H9 (cell line): Measurements from ENCODE around the gene NRXN3. TPM values are rescaled to one million over a fixed set of nuclear protein-coding genes. Genes with fewer than 3 reads are reported as not detected.

ENCODE experiments used
- DNase-seq: peaks from one replicate; pipeline ENCODE4 v3.0.0-alpha.2; 2017
- H2AFZ ChIP-seq: one replicate; pipeline ENCODE4 v1.6.1; 2013; ENCODE audit warnings: mild to moderate bottlenecking, low read length, control low read depth, moderate library complexity
- H2AK5ac ChIP-seq: 2 replicates; pipeline ENCODE4 v1.6.1; 2013; ENCODE audit warnings: low read length, control low read depth, mixed read lengths; ENCODE audit not compliant: insufficient read length
- H2BK120ac ChIP-seq: one replicate; pipeline ENCODE4 v1.6.1; 2013; ENCODE audit warnings: low read depth, mild to moderate bottlenecking, low read length, control low read depth, inconsistent platforms; ENCODE audit not compliant: poor library complexity, severe bottlenecking
- H2BK12ac ChIP-seq: 2 replicates; pipeline ENCODE4 v1.6.1; 2013; ENCODE audit warnings: low read length, control low read depth, mixed read lengths, low read depth; ENCODE audit not compliant: insufficient read length
- H2BK15ac ChIP-seq: 2 replicates; pipeline ENCODE4 v1.6.1; 2013; ENCODE audit warnings: low read depth, low read length, control low read depth
- H2BK20ac ChIP-seq: one replicate; pipeline ENCODE4 v1.6.1; 2013; ENCODE audit warnings: low read depth, mild to moderate bottlenecking, low read length, control low read depth, inconsistent platforms; ENCODE audit not compliant: poor library complexity, severe bottlenecking
- H2BK5ac ChIP-seq: 2 replicates; pipeline ENCODE4 v1.6.1; 2013; ENCODE audit warnings: low read length, control low read depth, mixed read lengths; ENCODE audit not compliant: insufficient read length
- H3K14ac ChIP-seq: 2 replicates; pipeline ENCODE4 v1.6.1; 2013; ENCODE audit warnings: low read length, control low read depth; ENCODE audit not compliant: insufficient read depth
- H3K18ac ChIP-seq: 2 replicates; pipeline ENCODE4 v1.6.1; 2013; ENCODE audit warnings: low read depth, mild to moderate bottlenecking, mixed read lengths, low read length, control low read depth; ENCODE audit not compliant: insufficient read length
- H3K23ac ChIP-seq: 2 replicates; pipeline ENCODE4 v1.6.1; 2013; ENCODE audit warnings: low read length, control low read depth, mixed read lengths, low read depth; ENCODE audit not compliant: insufficient read length
- H3K23me2 ChIP-seq: 2 replicates; pipeline ENCODE4 v1.6.1; 2013; ENCODE audit warnings: low read depth, mild to moderate bottlenecking, mixed read lengths, low read length, control low read depth; ENCODE audit not compliant: insufficient read length, poor library complexity, severe bottlenecking
- H3K27ac ChIP-seq: 2 replicates; pipeline ENCODE4 v1.5.1; 2013; ENCODE audit warnings: low read length, control low read depth, mixed read lengths, low read depth; ENCODE audit not compliant: insufficient read length
- H3K27me3 ChIP-seq: 2 replicates; pipeline ENCODE4 v1.6.1; 2013; ENCODE audit warnings: low read length, control low read depth, inconsistent platforms; ENCODE audit not compliant: insufficient read depth
- H3K4ac ChIP-seq: 2 replicates; pipeline ENCODE4 v1.6.1; 2013; ENCODE audit warnings: low read depth, mild to moderate bottlenecking, control low read depth, inconsistent platforms, low read length, moderate library complexity
- H3K4me1 ChIP-seq: 2 replicates; pipeline ENCODE4 v1.6.1; 2013; ENCODE audit warnings: low read length, control low read depth, inconsistent platforms; ENCODE audit not compliant: insufficient read depth
- H3K4me2 ChIP-seq: 2 replicates; pipeline ENCODE4 v1.6.1; 2013; ENCODE audit warnings: low read length, control low read depth, mixed read lengths; ENCODE audit not compliant: insufficient read length, insufficient read depth
- H3K56ac ChIP-seq: 2 replicates; pipeline ENCODE4 v1.6.1; 2013; ENCODE audit warnings: low read depth, mild to moderate bottlenecking, mixed read lengths, low read length, control low read depth; ENCODE audit not compliant: insufficient read length
- H3K79me1 ChIP-seq: 2 replicates; pipeline ENCODE4 v1.6.1; 2013; ENCODE audit warnings: low read depth, mild to moderate bottlenecking, moderate library complexity, low read length, control low read depth, inconsistent platforms; ENCODE audit not compliant: insufficient read depth, poor library complexity, severe bottlenecking
- H3K79me2 ChIP-seq: 2 replicates; pipeline ENCODE4 v1.6.1; 2013; ENCODE audit warnings: low read length, control low read depth, inconsistent platforms; ENCODE audit not compliant: insufficient read depth
- H3K9ac ChIP-seq: 2 replicates; pipeline ENCODE4 v1.6.1; 2013; ENCODE audit warnings: low read length, control low read depth, mixed read lengths; ENCODE audit not compliant: insufficient read length; ENCODE audit errors: extremely low read depth
- H3K9me3 ChIP-seq: one replicate; pipeline ENCODE4 v1.6.1; 2013; ENCODE audit warnings: low read depth, low read length, inconsistent platforms; ENCODE audit not compliant: control insufficient read depth
- H3T11ph ChIP-seq: one replicate; pipeline ENCODE4 v1.6.1; 2013; ENCODE audit warnings: mild to moderate bottlenecking, low read length, control low read depth, inconsistent platforms
- H4K20me1 ChIP-seq: one replicate; pipeline ENCODE4 v1.6.1; 2013; ENCODE audit not compliant: control insufficient read depth, insufficient read length, insufficient read depth
- H4K5ac ChIP-seq: 2 replicates; pipeline ENCODE4 v1.6.1; 2013; ENCODE audit warnings: low read depth, mild to moderate bottlenecking, mixed read lengths, low read length, control low read depth; ENCODE audit not compliant: insufficient read length
- H4K8ac ChIP-seq: replicated peaks from 2 replicates; pipeline ENCODE4 v1.6.1; 2013; ENCODE audit warnings: low read length, control low read depth, mixed read lengths, low read depth; ENCODE audit not compliant: insufficient read length
- H4K91ac ChIP-seq: 2 replicates; pipeline ENCODE4 v1.6.1; 2013; ENCODE audit warnings: low read depth, mild to moderate bottlenecking, moderate library complexity, mixed read lengths, low read length, control low read depth; ENCODE audit not compliant: insufficient read length
- H3K27ac Mint-ChIP-seq, 3 experiments: 2 replicates in 2 of 3; 3 replicates in 1 of 3; pipeline ENCODE4 v1.8.0; 2020 to 2021; ENCODE audit warnings: mixed read lengths in 3 of 3, mild to moderate bottlenecking in 1 of 3, moderate library complexity in 1 of 3
- H3K27me3 Mint-ChIP-seq: 2 replicates; pipeline ENCODE4 v1.8.0; 2021; ENCODE audit warnings: low read depth, mild to moderate bottlenecking, moderate library complexity, mixed read lengths
- H3K36me3 Mint-ChIP-seq, 3 experiments: 2 replicates in 2 of 3; 3 replicates in 1 of 3; pipeline ENCODE4 v1.8.0; 2020 to 2021; ENCODE audit warnings: low read depth in 3 of 3, mixed read lengths in 3 of 3; ENCODE audit not compliant: insufficient read depth in 1 of 3
- H3K4me1 Mint-ChIP-seq, 2 experiments: 2 replicates each; pipeline ENCODE4 v1.8.0; 2020; ENCODE audit warnings: mixed read lengths in 2 of 2
- H3K4me3 Mint-ChIP-seq, 2 experiments: 2 replicates in 1 of 2; 3 replicates in 1 of 2; pipeline ENCODE4 v1.8.0; 2020 to 2021; ENCODE audit warnings: mild to moderate bottlenecking in 2 of 2, mixed read lengths in 2 of 2, moderate library complexity in 1 of 2
- H3K9me3 Mint-ChIP-seq, 2 experiments: 2 replicates in 1 of 2; 3 replicates in 1 of 2; pipeline ENCODE4 v1.8.0; 2020; ENCODE audit warnings: mild to moderate bottlenecking in 2 of 2, mixed read lengths in 2 of 2, moderate library complexity in 1 of 2
- CTCF ChIP-seq: fragments of 200-600 bp; sonication (generic); conservative IDR thresholded peaks from 3 replicates; pipeline ENCODE4 v1.8.0; 2021; ENCODE audit warnings: antibody characterized with exemption, mild to moderate bottlenecking
- WGBS: extraction: QIAGEN DNeasy Blood & Tissue Kit; methylation state at CpG from one replicate; pipeline ENCODE4 v1.1.7; 2013; ENCODE audit warnings: missing lambda C conversion rate, low lambda C conversion rate, mixed read lengths; ENCODE audit not compliant: insufficient read length; ENCODE audit errors: extremely low coverage; 5-methylcytosine and 5-hydroxymethylcytosine counted together
- total RNA-seq: library from RNA; stranded (reverse); gene quantifications from 2 replicates; pipeline ENCODE4 v1.2.1, GENCODE V29; 2021

NRXN3 gene
- total RNA-seq, 1 experiment from 2014 or later: 1.8 TPM

GRCh38 chr14:79037593-79037992 lies 867.4 kb downstream of the NRXN3 start:
- Histone ChIP-seq H3T11ph (no peak overlapping the region), H3K4ac (no peak overlapping the region), H3K23me2 (no peaks in the 10 kb centered on the region), H3K9ac (no peak overlapping the region), H2BK5ac (no peak overlapping the region), H4K5ac (no peak overlapping the region), H2BK20ac (no peak overlapping the region), H3K27ac (no peak overlapping the region), H3K23ac (no peak overlapping the region), H3K18ac (no peak overlapping the region), H2BK120ac (no peak overlapping the region), H3K27me3 (no peaks in the 10 kb centered on the region), H4K91ac (no peak overlapping the region), H3K4me1 (no peaks in the 10 kb centered on the region), H2AFZ (no peak overlapping the region), H3K56ac (no peak overlapping the region), H2BK15ac (no peak overlapping the region), H4K8ac (no peak overlapping the region), H2BK12ac (no peak overlapping the region), H3K79me2 (no peaks in the 10 kb centered on the region), H4K20me1 (no peaks in the 10 kb centered on the region), H3K4me2 (no peak overlapping the region), H3K79me1 (no peaks in the 10 kb centered on the region), H2AK5ac (no peak overlapping the region), H3K14ac (no peak overlapping the region), H3K9me3 (no peaks in the 10 kb centered on the region)
- H3K4me3 Mint-ChIP-seq: no peak overlapping the region
- peaks cover 0 to 8% (median 7%) of the 10 kb centered on the region in 3 experiments; a peak in 5 of 7 replicates for H3K36me3 Mint-ChIP-seq
- H3K27ac Mint-ChIP-seq: no peak overlapping the region; a peak in 1 of 7 replicates
- WGBS: no CpG with 5 or more reads among the region's 7 CpGs
- no peak for TF ChIP-seq CTCF
- no peak for DNase-seq
- peaks cover 0 to 8% of the 10 kb centered on the region in 2 experiments; a peak in 1 of 5 replicates for H3K9me3 Mint-ChIP-seq
- H3K4me1 Mint-ChIP-seq: peaks cover 5 to 9% of the 10 kb centered on the region in 2 experiments
- H3K27me3 Mint-ChIP-seq: peaks cover 1% of the 10 kb centered on the region; the same call in 1 of the 2 replicates
